ENCODE results near the gene KRTAP10-7.
"Not testable (repeated sequence)": the region's sequence is repeated elsewhere in the genome, so short reads cannot be mapped to it uniquely, and the experiment has no call there.

The KRTAP10-7 gene

DNA sequence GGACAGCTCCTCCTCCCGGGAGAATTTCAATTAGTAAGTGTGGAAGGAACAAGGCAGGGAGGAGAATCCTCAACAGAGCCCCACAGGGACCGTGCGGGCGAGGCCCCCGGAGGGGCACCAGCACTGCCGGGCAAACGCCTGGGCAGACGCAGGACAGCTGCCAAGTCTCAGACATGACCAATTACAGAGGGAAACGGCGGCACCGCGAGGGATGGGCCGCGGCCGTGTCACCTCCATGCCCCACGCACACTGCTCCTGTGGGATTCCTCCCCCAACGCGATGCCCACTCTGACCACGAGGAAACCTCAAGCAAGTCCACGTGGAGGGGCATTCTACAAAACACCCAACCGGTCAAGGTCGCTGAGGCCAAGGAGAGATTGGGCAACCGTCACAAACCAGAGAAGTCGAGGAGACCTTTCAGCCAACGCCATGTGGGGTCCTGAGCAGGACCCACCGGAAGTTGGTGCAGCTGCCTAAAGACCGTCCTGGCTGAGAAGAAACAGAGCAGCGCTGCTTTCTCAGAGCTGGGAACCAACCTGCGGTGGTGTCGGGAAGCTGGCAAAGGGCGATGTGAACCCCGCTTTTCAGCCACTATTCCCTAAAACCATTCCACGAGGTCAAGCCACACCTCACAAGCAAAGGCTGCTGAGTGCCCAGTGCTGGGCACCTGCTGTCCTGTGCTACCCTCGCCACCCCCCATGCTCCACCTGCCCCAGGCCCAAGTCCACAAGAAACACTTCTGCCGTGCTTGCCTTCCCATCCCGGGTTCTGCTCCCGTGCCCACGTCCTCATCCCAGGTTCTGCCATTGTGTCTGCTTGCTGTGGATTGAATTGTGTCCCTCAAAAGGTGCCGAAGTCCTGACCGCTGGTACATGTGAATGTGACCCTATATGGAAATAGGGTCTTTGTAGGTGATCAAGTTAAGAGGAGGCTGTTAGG lies 28.3 kb upstream of the KRTAP10-7 start:
- FAIRE-seq, result no peak

- FAIRE-seq, result no peak
Observed at GRCh38 chr21:44572959-44573583, 27.3 kb upstream of the KRTAP10-7 start.

DNA sequence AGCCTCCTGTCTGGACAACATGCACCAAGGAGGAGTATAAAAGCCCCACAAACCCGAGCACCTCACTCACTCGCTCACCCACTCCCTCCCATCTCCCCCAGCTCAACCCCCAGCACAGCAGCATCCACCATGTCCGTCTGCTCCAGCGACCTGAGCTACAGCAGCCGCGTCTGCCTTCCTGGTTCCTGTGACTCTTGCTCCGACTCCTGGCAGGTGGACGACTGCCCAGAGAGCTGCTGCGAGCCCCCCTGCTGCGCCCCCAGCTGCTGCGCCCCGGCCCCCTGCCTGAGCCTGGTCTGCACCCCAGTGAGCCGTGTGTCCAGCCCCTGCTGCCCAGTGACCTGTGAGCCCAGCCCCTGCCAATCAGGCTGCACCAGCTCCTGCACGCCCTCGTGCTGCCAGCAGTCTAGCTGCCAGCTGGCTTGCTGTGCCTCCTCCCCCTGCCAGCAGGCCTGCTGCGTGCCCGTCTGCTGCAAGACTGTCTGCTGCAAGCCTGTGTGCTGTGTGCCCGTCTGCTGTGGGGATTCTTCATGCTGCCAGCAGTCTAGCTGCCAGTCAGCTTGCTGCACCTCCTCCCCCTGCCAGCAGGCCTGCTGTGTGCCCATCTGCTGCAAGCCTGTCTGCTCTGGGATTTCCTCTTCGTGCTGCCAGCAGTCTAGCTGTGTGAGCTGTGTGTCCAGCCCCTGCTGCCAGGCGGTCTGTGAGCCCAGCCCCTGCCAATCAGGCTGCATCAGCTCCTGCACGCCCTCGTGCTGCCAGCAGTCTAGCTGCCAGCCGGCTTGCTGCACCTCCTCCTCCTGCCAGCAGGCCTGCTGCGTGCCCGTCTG lies 26.6 kb upstream of the KRTAP10-7 start, which contains the start of gene KRTAP10-4:
KRTAP10-4 (plus strand) TSS at position 100 of the 827 bp plus-strand sequence; CDS start at position 130, 30 bp downstream.
- not testable (repeated sequence) for FAIRE-seq

DNA sequence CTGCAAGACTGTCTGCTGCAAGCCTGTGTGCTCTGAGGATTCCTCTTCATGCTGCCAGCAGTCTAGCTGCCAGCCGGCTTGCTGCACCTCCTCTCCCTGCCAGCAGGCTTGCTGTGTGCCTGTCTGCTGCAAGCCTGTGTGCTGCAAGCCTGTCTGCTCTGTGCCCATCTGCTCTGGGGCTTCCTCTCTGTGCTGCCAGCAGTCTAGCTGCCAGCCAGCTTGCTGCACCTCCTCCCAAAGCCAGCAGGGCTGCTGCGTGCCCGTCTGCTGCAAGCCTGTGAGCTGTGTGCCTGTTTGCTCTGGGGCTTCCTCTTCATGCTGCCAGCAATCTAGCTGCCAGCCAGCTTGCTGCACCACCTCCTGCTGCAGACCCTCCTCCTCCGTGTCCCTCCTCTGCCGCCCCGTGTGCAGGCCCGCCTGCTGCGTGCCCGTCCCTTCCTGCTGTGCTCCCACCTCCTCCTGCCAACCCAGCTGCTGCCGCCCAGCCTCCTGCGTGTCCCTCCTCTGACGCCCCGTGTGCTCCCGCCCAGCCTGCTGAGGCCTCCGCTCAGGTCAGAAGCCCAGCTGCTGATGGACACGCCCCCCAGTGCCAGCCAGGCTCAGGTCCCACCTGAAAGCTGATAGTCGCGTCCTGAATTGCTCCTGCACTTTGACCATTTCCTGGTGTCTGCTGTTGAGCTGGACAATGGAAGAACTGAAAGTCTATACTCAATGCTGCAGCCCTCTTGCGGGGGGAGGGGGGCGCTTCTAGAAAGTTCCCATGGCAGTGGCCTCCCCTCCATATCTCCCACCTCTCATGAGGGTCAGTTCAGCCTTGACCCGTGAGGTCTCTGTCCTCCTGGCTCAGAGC lies 25.7 kb upstream of the KRTAP10-7 start:
- no peak for FAIRE-seq

- FAIRE-seq, result no peak
Observed at GRCh38 chr21:44575307-44576024, 24.9 kb upstream of the KRTAP10-7 start.

DNA sequence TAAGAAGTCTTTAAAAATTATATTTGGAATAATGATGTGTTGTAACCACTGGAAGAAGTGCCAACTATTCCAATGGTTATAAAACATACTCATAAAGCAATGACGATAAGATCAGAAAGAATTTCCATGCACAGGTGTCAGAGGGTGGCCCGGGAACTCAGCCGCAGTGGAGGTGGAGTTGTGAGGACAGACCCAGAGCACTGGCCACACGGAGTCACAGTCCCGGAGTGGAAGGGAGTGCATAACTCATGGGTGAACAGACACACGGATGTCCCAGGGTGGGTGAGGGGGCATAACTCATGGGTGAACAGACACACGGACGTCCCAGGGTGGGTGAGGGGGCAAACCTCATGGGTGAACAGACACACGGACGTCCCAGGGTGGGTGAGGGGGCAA lies 24.4 kb upstream of the KRTAP10-7 start:
- no peak for FAIRE-seq

GRCh38 chr21:44578371-44579055 lies 21.9 kb upstream of the KRTAP10-7 start:
- FAIRE-seq, result no peak

DNA sequence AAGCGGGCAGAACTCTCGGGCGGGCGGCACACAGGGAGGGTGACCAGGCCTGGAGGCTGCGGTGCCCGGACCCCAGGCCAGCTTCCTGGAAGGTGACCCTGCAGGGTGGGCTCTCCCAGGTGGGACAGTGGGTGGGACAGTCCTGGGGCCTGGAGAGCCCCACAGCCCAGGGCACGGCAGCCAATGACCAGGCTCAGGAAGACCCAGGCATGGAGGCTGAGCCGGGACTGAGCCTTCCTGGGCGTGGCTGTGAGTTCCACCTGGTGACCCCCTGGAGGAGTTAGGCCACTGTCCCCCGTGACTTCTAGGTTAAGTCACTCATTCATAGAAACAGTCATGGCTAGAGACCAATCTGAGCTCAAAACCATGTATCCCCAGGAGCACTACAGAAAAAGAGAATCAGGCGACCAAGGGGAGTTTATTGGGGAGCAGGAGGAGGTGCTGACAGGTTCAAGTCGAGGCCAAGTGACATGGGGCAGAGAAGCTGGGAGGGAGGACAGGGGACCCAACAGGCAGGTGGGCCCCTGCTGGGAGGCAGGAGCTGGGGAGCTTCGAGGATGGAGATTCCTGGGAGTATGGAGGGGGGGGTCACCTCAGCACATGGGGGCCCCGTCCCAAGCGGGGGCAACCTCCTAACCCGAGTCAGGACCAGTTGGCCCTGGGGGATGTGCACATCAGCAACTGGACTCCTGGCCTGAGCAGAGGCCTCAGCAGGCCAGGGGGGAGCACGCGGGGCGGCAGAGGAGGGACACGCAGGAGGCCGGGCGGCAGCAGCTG lies 21.2 kb upstream of the KRTAP10-7 start:
- no peak for FAIRE-seq

DNA sequence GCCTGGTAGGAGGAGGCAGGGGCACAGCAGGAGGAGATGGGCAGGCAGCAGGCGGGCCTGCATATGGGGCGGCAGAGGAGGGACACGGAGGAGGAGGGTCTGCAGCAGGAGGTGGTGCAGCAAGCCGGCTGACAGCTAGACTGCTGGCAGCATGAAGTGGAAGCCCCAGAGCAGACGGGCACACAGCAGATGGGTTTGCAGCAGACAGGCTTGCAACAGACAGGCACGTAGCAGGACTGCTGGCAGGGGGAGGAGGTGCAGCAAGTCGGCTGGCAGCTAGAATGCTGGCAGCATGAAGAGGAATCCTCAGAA lies 20.6 kb upstream of the KRTAP10-7 start:
- no peak for FAIRE-seq

DNA sequence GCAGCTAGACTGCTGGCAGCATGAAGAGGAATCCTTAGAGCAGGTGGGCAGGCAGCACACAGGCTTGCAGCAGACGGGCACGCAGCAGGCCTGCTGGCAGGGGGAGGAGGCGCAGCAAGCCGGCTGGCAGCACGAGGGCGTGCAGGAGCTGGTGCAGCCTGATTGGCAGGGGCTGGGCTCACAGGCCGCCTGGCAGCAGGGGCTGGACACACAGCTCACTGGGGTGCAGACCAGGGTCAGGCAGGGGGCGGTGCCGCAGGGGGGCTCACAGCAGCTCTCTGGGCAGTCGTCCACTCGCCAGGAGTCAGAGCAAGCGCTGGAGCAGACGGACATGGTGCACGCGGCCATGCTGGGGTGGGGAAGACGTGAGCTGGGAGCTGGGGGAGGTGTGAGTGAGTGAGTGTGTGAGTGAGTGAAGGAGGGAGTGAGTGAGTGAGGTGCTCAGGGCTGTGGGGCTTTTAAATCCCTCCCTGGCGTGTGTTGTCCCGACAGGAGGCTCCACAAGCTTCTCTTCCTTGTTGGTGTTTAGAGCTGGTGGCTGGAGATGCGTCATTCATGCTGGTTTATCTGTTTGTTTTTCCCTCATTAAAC lies 20.1 kb upstream of the KRTAP10-7 start, which contains the start of gene KRTAP10-5:
KRTAP10-5 (minus strand) TSS at position 374 of the 591 bp plus-strand sequence; CDS start at position 348, 26 bp downstream.
- FAIRE-seq, result not testable (repeated sequence)

DNA sequence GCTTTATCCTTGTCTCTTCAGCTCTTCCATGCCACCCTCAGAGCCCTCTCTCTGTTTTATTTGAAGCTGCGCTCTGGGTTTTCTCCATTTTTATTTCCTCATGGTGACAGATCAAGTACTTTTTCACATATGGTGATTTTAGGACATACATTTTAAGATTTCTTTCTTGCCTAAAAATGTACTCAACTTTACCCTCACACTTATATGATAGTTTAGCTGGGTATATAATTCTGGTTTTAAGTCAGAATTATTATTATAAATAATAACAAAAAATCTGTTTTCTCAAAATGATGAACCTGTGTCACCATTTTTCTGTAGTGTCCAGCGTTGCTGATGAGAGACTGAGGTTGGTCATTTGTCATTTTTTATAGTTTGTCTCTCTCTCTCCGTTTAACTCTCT lies 19.2 kb upstream of the KRTAP10-7 start:
- FAIRE-seq, result no peak

DNA sequence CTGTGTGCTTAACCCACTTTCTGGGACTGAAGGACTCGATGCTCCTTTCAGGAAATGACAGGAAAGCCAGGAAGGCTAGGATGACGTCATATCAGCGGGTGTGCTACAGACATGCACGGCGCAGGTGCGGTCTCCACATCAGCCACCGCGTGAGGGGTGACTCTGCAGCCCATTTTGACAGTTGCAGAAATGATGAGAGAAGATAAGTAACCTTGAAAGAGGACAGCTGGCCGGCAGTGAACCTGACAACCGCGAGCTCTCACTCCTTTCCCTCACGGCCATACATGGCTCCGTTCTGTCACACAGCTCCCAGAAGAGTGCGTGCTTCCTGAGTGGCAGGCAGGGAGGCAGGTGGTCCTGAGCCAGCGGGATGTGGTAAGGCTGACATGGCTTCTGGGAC lies 18.3 kb upstream of the KRTAP10-7 start:
- no peak for FAIRE-seq

- FAIRE-seq, result no peak
Observed at GRCh38 chr21:44583089-44583799, 17.2 kb upstream of the KRTAP10-7 start.

DNA sequence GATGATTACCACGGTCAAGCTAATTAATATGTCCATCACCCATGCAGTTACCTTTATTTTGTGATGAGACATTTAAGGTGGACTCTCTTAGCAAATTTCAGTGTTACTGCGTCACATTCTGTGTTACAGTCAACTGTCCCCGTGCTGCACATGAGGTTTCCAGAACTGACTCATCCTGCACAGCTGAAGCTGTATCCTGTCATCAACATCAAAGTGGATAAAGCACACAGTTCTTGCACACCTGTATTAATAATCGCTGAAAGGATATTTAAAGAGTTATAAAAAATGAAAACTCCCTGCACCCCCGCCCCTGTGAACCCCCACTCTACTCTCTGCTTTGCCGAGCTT lies 16.6 kb upstream of the KRTAP10-7 start:
- no peak for FAIRE-seq

- FAIRE-seq, result no peak
Observed at GRCh38 chr21:44585892-44586291, 14.5 kb upstream of the KRTAP10-7 start.

DNA sequence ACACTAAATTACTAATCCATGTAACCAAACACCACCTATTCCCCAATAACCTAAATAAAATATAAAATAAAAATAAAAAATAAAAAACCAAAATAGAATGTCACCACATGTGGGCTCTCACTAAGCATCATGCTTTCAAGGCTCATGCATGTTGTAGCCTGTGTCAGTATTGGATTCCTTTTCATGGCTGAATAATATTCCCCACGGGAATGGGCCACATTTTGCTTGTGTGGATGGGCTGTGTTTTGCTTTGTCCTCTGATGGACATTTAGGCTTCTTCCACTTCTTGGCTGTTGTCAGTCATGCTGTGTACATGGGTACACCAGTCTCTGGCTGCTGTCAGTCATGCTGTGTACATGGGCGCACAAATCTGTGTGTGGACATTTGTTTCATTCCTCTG lies 11.3 kb upstream of the KRTAP10-7 start:
- FAIRE-seq, result no peak

GRCh38 chr21:44589586-44590305 lies 10.7 kb upstream of the KRTAP10-7 start:
- FAIRE-seq, result no peak

DNA sequence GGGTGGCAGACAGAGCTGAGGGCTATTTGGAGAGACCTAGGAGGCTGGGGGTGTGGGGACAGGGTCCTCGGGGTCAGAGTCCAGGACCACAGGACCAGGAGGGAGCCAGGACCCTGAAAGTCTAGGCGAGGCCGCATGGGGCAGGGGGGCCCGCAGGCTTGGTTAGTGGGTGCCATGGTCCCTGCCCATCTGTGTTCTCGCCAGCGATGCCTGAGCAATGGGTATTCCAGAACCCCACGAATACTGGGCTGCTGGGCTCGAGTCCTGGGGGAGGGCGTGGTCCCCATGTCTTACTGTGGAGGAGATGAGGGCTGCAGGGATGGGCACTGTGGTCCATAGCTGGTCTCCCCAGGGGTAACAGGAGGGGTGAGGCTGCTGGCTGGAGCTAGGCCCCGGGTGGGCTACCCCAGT lies 10.1 kb upstream of the KRTAP10-7 start:
- no peak for FAIRE-seq

All from colon (tissue), 2 donors.